ENCODE results near the gene KCNIP2.

Gene KCNIP2

DNA sequence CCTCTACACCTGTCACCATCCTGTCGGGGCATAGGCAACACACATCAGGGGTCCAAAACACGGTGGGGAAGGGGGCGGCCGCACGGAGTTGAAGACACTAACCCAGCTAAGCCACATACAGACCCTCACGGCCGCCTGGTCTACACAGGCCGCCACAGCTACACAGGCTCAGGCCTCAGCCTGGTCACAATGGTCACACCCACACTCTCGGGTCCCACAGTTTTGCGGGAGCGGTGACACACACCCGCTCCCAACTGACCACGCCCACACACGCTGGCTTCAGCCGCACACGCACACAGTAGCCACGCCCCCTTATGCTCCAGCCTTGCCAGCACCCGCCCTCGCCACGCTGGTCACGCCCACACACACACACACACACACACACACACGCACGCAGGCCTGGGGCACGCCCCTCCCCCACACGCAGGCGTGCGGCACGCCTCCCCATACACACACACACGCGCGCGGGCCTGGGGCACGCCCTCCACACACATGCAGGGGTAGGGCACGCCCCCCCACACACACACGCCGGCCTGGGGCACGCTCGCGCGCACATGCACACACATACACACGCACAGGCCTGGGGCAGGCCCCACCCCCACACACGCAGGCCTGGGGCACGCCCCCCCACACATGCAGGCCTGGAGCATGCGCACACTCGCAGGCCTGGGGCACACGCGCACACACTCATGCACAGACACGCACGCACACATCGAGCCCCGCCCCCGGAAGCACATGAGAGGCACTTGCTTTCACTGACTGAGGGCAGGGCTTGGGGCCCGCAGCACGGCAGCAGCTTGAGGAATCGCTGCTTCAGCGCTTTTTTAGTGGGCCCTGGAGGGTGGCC lies 13.1 kb downstream of the KCNIP2 start:
- H3K27ac ChIP-seq: peak overlapping the region; percentile 30
- no peak for TF ChIP-seq ZFX (IDR thresholded peaks at IDR 0.05)
- TF ChIP-seq, protein P1, sequence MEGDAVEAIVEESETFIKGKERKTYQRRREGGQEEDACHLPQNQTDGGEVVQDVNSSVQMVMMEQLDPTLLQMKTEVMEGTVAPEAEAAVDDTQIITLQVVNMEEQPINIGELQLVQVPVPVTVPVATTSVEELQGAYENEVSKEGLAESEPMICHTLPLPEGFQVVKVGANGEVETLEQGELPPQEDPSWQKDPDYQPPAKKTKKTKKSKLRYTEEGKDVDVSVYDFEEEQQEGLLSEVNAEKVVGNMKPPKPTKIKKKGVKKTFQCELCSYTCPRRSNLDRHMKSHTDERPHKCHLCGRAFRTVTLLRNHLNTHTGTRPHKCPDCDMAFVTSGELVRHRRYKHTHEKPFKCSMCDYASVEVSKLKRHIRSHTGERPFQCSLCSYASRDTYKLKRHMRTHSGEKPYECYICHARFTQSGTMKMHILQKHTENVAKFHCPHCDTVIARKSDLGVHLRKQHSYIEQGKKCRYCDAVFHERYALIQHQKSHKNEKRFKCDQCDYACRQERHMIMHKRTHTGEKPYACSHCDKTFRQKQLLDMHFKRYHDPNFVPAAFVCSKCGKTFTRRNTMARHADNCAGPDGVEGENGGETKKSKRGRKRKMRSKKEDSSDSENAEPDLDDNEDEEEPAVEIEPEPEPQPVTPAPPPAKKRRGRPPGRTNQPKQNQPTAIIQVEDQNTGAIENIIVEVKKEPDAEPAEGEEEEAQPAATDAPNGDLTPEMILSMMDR (conservative IDR thresholded peaks at IDR 0.05): no peak

DNA sequence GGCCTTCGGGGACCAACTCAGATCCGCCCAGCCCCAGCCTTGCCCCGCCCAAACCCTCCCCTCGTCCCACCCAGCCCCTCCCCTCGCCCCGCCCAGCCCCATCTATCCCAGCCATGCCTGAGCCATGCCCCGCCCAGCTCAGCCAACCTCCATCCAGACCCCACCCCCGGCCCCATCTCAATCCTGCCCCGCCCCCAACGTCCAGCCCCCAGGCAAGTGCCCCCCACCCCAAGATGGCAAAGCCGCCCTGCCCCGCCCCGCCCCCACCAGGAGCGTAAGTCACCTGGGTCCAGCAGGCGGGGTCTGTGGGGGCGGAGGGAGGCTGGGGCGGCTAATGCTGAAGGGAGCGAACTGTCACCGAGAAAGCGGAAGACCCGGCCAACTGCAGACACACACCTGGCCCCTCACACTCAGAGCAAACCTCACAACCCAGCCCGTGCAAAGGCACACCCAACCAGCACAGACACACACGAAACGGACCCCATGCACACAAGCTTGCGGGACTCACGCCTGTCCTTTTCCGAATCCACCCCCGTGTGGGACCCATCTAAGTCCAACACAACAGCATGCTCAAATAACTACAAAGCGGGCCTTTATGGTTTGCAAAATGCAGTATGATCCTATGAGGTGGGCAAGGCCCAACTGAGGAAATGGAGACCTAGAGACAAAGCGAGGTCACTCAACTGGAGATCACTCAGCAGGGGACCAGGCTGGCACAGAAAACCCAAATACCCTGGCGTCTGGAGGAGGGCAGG lies 13.9 kb downstream of the KCNIP2 start:
- TF ChIP-seq ZFX (IDR thresholded peaks at IDR 0.05): no peak
- TF ChIP-seq, protein P1 (conservative IDR thresholded peaks at IDR 0.05): no peak
- H3K27ac ChIP-seq: peak overlapping the region; percentile 30; the same call in 1 of the 2 replicates

DNA sequence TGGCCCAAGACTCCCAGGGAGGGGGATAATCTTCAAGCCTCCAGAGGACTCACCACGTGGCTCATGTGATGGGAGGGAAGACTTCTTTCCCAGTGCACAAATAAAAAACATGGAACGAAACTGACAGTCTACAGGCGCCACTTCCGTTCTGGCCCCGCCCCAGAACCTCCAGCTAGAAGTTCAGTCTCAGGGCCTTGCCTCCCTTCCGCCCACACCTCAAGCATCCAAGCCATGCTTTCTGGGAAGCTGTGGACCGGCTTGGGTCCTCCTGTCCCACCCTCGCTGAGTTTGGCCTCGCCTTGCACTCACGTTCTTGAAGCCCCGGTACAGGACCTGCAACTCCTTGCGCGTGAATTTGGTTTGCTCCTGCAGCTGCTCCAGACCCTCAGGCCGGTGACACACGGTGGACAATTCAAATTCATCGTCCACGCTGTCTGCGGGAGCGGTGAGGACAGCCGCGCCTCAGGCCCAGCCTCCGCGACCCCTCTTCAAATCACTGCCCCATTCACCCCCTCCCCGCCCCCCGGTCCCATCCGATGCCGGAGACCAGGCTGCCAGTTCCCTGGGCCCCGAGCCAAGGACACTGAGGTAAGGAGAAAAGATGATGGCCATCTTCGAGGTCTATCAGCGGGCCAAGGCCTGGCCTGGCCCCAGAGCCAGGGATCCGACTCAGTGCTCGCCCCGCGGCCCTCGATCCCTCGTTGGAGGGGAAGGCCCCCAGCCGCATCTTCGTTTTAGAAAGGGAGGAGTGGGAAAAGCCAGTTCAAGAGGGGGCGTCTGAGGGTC lies 14.6 kb downstream of the KCNIP2 start:
- TF ChIP-seq, protein P1 (conservative IDR thresholded peaks at IDR 0.05): no peak
- TF ChIP-seq ZFX (IDR thresholded peaks at IDR 0.05): no peak
- H3K27ac ChIP-seq: no peak overlapping the region

DNA sequence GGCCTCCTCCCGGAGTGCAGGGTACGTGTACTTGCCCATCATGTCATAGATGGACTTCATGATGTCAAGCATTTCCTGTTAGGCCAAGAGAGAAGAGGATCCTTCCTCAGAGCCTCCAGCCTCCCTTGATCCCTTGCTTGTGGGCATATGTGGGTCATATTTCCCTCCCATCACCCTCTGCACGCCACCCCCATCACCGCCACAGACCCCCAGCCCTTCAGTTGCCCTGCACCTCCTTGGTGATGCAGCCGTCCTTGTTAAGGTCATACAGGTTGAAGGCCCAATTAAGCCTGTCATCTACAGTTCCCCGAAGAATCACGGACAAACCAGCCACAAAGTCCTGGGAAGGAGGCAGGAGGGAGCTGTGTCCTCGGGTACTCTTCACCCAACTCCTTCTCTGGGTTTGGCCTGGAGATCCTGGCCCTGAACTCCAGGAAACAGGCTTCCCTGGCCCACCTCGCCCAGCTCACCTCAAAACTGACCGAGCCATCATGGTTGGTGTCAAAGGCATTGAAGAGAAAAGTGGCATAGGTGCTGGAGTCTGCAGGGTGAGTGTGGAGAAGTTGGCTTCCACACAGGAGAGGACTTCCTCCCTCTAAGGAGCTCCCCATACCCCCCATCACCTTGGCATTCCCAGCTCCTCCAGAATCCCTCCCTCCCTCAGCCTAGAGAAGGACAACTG lies 15.5 kb downstream of the KCNIP2 start:
- TF ChIP-seq ZFX (IDR thresholded peaks at IDR 0.05): no peak
- TF ChIP-seq, protein P1 (conservative IDR thresholded peaks at IDR 0.05): no peak
- no peak overlapping the region for H3K27ac ChIP-seq

DNA sequence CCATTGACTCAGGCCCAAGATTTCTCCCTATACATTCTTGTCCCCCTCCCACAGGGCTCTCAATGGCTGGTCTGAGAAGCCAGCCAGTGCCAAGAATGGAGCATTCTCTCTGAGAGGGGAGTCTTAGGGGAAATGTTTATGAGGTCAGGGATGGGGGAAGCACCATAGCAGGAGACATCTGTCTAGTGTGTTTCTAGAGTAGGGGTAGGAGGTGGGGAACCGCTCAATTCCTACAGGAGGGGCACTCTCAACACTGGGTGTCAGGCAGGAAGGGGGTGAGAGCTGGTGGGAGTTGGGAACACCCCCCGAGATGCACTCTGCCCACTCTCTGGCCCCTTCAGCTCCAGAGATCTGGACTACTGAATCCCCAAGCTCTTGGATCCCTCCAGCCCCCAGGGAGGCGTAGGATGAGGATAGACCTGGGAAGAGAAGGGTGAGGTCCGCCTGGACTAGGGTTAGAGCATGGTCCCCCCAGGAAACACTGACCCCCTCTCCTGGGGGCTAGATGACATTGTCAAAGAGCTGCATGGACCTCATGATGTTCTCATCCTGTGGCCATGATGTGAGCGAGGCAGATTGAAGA lies 16.7 kb downstream of the KCNIP2 start:
- TF ChIP-seq, protein P1 (conservative IDR thresholded peaks at IDR 0.05): no peak
- TF ChIP-seq ZFX (IDR thresholded peaks at IDR 0.05): no peak
- no peak overlapping the region for H3K27ac ChIP-seq

DNA sequence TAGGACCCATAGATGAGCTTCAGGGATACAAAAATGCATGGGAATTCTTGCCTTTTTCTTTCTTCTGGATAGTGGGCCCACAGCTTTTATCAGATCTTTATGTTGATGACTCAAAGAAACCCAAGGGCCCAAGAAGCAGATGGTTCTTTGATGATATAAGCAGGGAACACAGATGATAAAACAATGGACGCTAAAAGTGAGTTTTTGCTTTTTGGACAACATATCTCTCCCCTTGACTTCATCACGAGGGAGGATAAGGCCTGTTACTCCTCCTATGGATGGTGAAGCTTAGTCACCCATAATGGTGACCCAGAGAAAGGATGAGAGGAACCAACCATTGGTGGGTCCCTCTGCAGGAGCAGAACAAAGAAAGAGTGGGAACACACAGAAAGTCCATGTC lies 18.9 kb downstream of the KCNIP2 start:
- H3K27ac ChIP-seq: no peak overlapping the region
- TF ChIP-seq ZFX (IDR thresholded peaks at IDR 0.05): no peak
- TF ChIP-seq, protein P1 (conservative IDR thresholded peaks at IDR 0.05): no peak

Measured in C4-2B (cell line).